ENCODE measurements around the gene TMEM229A. TPM values are rescaled to one million over a fixed set of nuclear protein-coding genes. Genes with fewer than 3 reads are reported as not detected.
"Not testable (repeated sequence)": the region's sequence is repeated elsewhere in the genome, so short reads cannot be mapped to it uniquely, and the experiment has no call there.

Gene TMEM229A
- total and polyA plus RNA-seq, 3 experiments from 2014 or later, result not detected

DNA sequence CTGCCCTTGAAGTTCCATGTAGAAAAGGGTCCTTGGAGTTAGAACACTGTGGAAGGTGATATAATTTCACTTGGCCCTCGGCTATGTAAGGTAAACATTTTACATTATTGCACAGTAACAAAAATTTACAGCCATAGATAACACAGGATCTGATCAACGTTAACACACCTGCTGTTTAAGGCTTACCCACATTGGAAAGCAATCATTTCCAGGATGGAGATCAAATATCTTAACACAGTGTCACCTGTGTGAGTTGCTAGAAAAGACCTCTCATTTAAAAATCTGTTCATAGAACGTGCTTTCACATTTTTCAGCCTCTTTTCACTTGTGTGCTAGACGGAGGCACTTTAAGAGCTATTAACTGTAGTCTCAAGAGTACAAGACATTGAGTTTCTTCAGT is 1.9 kb downstream of the TMEM229A start:
- CTCF ChIA-PET, result no interaction called here
- H3K9me3 ChIP-seq (ENCODE audit: low read length), result no peaks in the 10 kb centered on the region
- H3K4me1 Mint-ChIP-seq, result peaks cover 2 to 16% (median 5%) of the 10 kb centered on the region in 3 donors
- peaks cover 25 to 47% of the 10 kb centered on the region in 2 donors for H3K27me3 Mint-ChIP-seq
- H3K27ac Mint-ChIP-seq, result no peak overlapping the region
- H3K9me3 Mint-ChIP-seq, result peaks cover 0 to 8% (median 3%) of the 10 kb centered on the region in 5 donors
- H3K27ac ChIP-seq (ENCODE audit: low read depth, low read length), result no peak overlapping the region
- no peaks in the 10 kb centered on the region for H3K27me3 ChIP-seq (ENCODE audit: insufficient read depth, low read length, poor library complexity, severe bottlenecking)
- no peak overlapping the region for H3K4me3 ChIP-seq (ENCODE audit: low read length)
- H3K36me3 ChIP-seq (ENCODE audit: insufficient read depth, low read length), result no peaks in the 10 kb centered on the region
- DNase-seq, result no peak
- no peaks in the 10 kb centered on the region for H3K4me1 ChIP-seq (ENCODE audit: insufficient read depth, low read length)
- no peaks in the 10 kb centered on the region for H3K36me3 Mint-ChIP-seq
- POLR2A ChIA-PET, result no interaction called here
- H3K4me3 Mint-ChIP-seq, result no peak overlapping the region

DNA sequence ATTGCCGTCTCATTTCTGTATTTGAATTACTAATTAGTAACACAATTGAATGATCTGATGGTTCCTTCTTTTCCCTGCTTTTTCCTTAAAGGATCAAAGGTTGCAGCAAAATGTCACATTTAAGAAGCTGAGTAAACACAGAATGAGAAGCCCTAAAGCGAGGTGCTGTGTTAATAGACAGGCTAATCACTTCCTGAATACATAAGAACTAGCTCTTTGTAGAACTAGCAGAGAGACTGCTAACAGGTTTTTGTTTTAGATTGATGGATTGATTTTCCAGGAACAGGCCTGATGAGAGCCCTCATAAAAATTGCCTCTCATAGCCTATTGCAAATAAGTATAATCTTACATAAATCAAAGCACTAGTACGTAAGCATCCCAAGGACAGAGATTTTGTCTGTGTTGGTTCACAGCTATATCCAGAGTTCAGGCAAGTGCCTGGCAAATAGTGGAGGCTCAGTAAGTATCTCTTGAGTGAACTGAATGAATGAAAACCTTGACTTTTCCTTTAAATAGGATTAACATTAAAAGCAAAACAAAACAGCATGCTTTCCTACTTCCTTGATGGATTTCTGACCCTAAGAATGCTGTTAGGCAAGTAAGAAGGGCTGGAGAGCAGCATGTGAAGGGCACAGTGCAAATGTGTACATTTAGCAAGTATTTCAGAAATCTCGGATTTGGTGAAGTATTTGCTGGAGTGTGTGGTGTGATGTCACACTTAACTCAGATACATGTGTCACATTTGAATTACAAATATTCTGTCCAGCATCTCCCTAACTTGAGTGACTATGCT is 3.3 kb downstream of the TMEM229A start:
- no peaks in the 10 kb centered on the region for H3K4me1 ChIP-seq (ENCODE audit: insufficient read depth, low read length)
- Mint-ChIP-seq H3K9me3 (peaks cover 0 to 8% (median 3%) of the 10 kb centered on the region in 5 donors), H3K27ac (no peak overlapping the region), H3K4me1 (peaks cover 2 to 16% (median 5%) of the 10 kb centered on the region in 3 donors), H3K4me3 (no peak overlapping the region), H3K27me3 (peaks cover 25 to 38% of the 10 kb centered on the region in 2 donors), H3K36me3 (no peaks in the 10 kb centered on the region)
- no peak overlapping the region for H3K27ac ChIP-seq (ENCODE audit: low read depth, low read length)
- H3K4me3 ChIP-seq (ENCODE audit: low read length), result no peak overlapping the region
- H3K36me3 ChIP-seq (ENCODE audit: insufficient read depth, low read length), result no peaks in the 10 kb centered on the region
- H3K27me3 ChIP-seq (ENCODE audit: insufficient read depth, low read length, poor library complexity, severe bottlenecking), result no peaks in the 10 kb centered on the region
- ChIA-PET POLR2A (no interaction called here), CTCF (no interaction called here)
- H3K9me3 ChIP-seq (ENCODE audit: low read length), result no peaks in the 10 kb centered on the region
- DNase-seq, result no peak

DNA sequence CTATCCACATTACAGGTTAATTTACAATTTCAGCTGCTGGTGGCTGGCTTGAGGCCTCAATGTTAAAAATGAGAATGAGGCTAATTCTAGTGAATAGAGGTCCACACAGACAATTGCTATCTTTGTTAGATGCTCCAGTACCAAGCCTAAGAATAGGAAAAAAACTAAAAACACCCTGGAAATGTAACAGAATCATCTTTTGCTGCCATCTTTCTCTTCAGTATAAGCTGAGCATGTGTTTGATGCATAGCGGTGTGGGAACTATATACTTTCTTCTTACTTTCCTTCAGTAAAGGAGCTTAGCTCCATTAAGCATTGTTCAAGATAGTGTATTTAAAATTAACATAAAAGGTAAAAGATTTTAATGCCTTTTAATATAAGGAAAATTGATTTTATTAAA is 5.6 kb downstream of the TMEM229A start:
- Histone ChIP-seq H3K4me3 (ENCODE audit: low read length) (no peak overlapping the region), H3K9me3 (ENCODE audit: low read length) (no peaks in the 10 kb centered on the region), H3K36me3 (ENCODE audit: insufficient read depth, low read length) (no peaks in the 10 kb centered on the region), H3K27me3 (ENCODE audit: insufficient read depth, low read length, poor library complexity, severe bottlenecking) (no peaks in the 10 kb centered on the region), H3K27ac (ENCODE audit: low read depth, low read length) (no peak overlapping the region), H3K4me1 (ENCODE audit: insufficient read depth, low read length) (no peaks in the 10 kb centered on the region)
- Mint-ChIP-seq H3K36me3 (no peaks in the 10 kb centered on the region), H3K27me3 (peaks cover 16 to 25% of the 10 kb centered on the region in 2 donors), H3K4me1 (peaks cover 2 to 6% (median 5%) of the 10 kb centered on the region in 3 donors), H3K4me3 (no peak overlapping the region), H3K9me3 (peaks cover 0 to 6% (median 3%) of the 10 kb centered on the region in 5 donors), H3K27ac (no peak overlapping the region)
- CTCF ChIA-PET, result no interaction called here
- DNase-seq, result no peak
- POLR2A ChIA-PET, result no interaction called here

DNA sequence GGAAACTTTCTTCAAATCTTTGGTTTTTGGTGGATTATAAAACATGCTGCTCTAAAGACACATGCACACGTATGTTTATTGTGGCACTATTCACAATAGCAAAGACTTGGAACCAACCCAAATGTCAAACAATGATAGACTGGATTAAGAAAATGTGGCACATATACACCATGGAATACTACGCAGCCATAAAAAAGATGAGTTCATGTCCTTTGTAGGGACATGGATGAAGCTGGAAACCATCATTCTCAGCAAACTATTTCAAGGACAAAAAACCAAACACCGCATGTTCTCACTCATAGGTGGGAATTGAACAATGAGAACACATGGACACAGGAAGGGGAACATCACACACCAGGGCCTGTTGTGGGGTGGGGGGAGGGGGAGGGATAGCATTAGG is 8.5 kb downstream of the TMEM229A start:
- H3K27ac ChIP-seq (ENCODE audit: low read depth, low read length); H3K27ac Mint-ChIP-seq; CTCF ChIA-PET; H3K4me3 ChIP-seq (ENCODE audit: low read length); POLR2A ChIA-PET; H3K4me1 ChIP-seq (ENCODE audit: insufficient read depth, low read length); H3K36me3 Mint-ChIP-seq; H3K9me3 Mint-ChIP-seq; DNase-seq; H3K27me3 Mint-ChIP-seq; H3K27me3 ChIP-seq (ENCODE audit: insufficient read depth, low read length, poor library complexity, severe bottlenecking); H3K36me3 ChIP-seq (ENCODE audit: insufficient read depth, low read length); H3K4me3 Mint-ChIP-seq; H3K4me1 Mint-ChIP-seq; H3K9me3 ChIP-seq (ENCODE audit: low read length): not testable (repeated sequence)

DNA sequence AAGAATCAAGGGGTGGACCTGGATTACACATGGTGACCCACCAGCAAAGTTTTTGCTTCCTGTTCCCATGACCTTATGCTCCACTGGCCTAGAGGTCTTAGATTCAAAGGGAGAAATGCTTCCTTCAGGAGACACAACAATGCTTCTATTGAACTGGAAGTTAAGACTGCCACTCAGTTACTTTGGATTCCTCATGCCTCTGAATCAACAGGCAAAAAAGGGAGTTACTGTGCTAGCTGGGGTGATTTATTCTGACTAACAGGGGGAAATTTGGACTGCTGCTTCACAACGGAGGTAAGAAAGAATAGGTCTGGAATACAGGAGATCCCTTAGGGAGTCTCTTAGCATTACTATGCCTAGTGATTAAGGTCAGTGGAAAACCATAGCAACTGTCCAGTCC is 10.3 kb downstream of the TMEM229A start:
- Mint-ChIP-seq H3K36me3 (no peaks in the 10 kb centered on the region), H3K4me1 (no peaks in the 10 kb centered on the region), H3K27ac (no peak overlapping the region), H3K27me3 (peaks cover 0 to 1% of the 10 kb centered on the region in 2 donors), H3K9me3 (peaks cover 0 to 11% (median 2%) of the 10 kb centered on the region in 5 donors), H3K4me3 (no peak overlapping the region)
- no peak for DNase-seq
- no peaks in the 10 kb centered on the region for H3K27me3 ChIP-seq (ENCODE audit: insufficient read depth, low read length, poor library complexity, severe bottlenecking)
- ChIA-PET CTCF (no interaction called here), POLR2A (no interaction called here)
- no peak overlapping the region for H3K4me3 ChIP-seq (ENCODE audit: low read length)
- H3K4me1 ChIP-seq (ENCODE audit: insufficient read depth, low read length), result no peaks in the 10 kb centered on the region
- H3K27ac ChIP-seq (ENCODE audit: low read depth, low read length), result no peak overlapping the region
- H3K9me3 ChIP-seq (ENCODE audit: low read length), result no peaks in the 10 kb centered on the region
- H3K36me3 ChIP-seq (ENCODE audit: insufficient read depth, low read length), result no peaks in the 10 kb centered on the region

DNA sequence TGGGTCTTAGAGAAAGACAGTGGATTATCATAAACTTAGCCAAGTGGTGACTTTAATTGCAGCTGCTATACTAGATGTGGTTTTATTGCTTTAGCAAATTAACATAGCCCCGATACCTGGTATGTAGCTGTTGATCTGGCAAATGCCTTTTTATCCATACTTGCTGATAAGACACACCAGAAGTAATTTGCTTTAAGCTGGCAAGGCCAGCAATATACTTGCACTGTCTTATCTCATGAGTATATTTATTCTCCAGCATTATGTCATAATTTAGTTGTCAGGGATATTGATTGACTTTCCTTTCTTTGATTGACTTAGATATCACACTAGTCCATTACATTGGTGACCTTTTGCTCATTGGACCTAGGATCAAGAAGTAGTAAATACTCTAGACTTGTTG is 12.8 kb downstream of the TMEM229A start:
- no peaks in the 10 kb centered on the region for H3K36me3 ChIP-seq (ENCODE audit: insufficient read depth, low read length)
- no peaks in the 10 kb centered on the region for H3K27me3 ChIP-seq (ENCODE audit: insufficient read depth, low read length, poor library complexity, severe bottlenecking)
- no peaks in the 10 kb centered on the region for H3K9me3 ChIP-seq (ENCODE audit: low read length)
- no peak for DNase-seq
- peaks cover 0 to 11% (median 2%) of the 10 kb centered on the region in 5 donors for H3K9me3 Mint-ChIP-seq
- H3K4me1 ChIP-seq (ENCODE audit: insufficient read depth, low read length), result no peaks in the 10 kb centered on the region
- H3K27ac ChIP-seq (ENCODE audit: low read depth, low read length), result no peak overlapping the region
- H3K4me3 Mint-ChIP-seq, result no peak overlapping the region
- H3K27ac Mint-ChIP-seq, result no peak overlapping the region
- no peaks in the 10 kb centered on the region for H3K4me1 Mint-ChIP-seq
- ChIA-PET POLR2A (no interaction called here), CTCF (no interaction called here)
- no peaks in the 10 kb centered on the region for H3K36me3 Mint-ChIP-seq
- no peaks in the 10 kb centered on the region for H3K27me3 Mint-ChIP-seq
- no peak overlapping the region for H3K4me3 ChIP-seq (ENCODE audit: low read length)

DNA sequence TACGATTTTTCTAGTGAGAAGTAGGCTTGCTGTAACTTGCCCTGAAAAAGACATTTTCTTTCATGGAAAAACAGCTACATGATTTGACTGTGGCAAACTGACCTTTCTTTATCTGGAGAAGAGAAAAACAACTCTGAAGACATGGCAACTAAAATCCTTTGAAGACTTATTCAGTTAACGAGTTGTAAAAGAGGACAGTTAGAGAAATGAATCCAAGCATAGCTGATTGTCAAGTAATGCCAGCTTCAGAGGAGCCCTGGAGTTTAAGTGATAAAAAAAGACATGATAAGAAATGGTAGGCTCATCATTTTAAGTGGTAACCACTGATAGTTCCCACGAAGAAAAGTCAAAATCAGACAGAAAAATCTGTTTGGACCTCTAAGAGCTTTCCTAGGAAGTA is 19.6 kb downstream of the TMEM229A start:
- ChIA-PET CTCF (no interaction called here), POLR2A (no interaction called here)
- Mint-ChIP-seq H3K27ac (no peak overlapping the region), H3K27me3 (no peaks in the 10 kb centered on the region), H3K4me1 (no peaks in the 10 kb centered on the region), H3K4me3 (no peak overlapping the region), H3K9me3 (no peaks in the 10 kb centered on the region), H3K36me3 (no peaks in the 10 kb centered on the region)
- no peak overlapping the region for H3K27ac ChIP-seq (ENCODE audit: low read depth, low read length)
- H3K9me3 ChIP-seq (ENCODE audit: low read length), result no peaks in the 10 kb centered on the region
- H3K36me3 ChIP-seq (ENCODE audit: insufficient read depth, low read length), result no peaks in the 10 kb centered on the region
- H3K4me1 ChIP-seq (ENCODE audit: insufficient read depth, low read length), result no peaks in the 10 kb centered on the region
- no peak overlapping the region for H3K4me3 ChIP-seq (ENCODE audit: low read length)
- DNase-seq, result no peak
- H3K27me3 ChIP-seq (ENCODE audit: insufficient read depth, low read length, poor library complexity, severe bottlenecking), result no peaks in the 10 kb centered on the region

DNA sequence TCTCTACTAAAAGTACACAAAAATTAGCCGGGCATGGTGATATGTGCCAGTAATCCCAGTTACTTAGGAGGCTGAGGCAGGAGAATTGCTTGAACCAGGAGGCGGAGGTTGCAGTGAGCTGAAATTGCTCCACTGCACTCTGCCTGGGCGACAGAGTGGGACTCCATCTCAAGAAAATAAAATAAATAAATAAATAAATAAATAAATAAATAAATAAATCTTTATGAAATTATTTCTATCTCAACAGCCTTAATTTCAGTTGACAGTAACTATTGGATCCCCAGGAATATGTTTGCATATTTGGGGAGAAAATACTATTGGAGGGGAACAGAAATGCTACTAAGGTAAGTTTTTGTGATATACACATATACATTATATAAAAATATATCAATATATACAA is 20.0 kb downstream of the TMEM229A start:
- no peaks in the 10 kb centered on the region for H3K36me3 ChIP-seq (ENCODE audit: insufficient read depth, low read length)
- DNase-seq, result no peak
- ChIA-PET CTCF (no interaction called here), POLR2A (no interaction called here)
- no peaks in the 10 kb centered on the region for H3K27me3 ChIP-seq (ENCODE audit: insufficient read depth, low read length, poor library complexity, severe bottlenecking)
- no peak overlapping the region for H3K27ac Mint-ChIP-seq
- H3K36me3 Mint-ChIP-seq, result no peaks in the 10 kb centered on the region
- H3K9me3 ChIP-seq (ENCODE audit: low read length), result no peaks in the 10 kb centered on the region
- no peak overlapping the region for H3K27ac ChIP-seq (ENCODE audit: low read depth, low read length)
- no peaks in the 10 kb centered on the region for H3K9me3 Mint-ChIP-seq
- H3K4me3 Mint-ChIP-seq, result no peak overlapping the region
- H3K4me1 Mint-ChIP-seq, result no peaks in the 10 kb centered on the region
- H3K27me3 Mint-ChIP-seq, result no peaks in the 10 kb centered on the region
- no peak overlapping the region for H3K4me3 ChIP-seq (ENCODE audit: low read length)
- no peaks in the 10 kb centered on the region for H3K4me1 ChIP-seq (ENCODE audit: insufficient read depth, low read length)

Data from CD8-positive, alpha-beta memory T cell (primary cell).